HK-2 (cell line): ENCODE results near the gene LBX1.
"Not testable (repeated sequence)": the region's sequence is repeated elsewhere in the genome, so short reads cannot be mapped to it uniquely, and the experiment has no call there.

ENCODE experiments used
- DNase-seq: peaks from one replicate; pipeline ENCODE4 v3.0.0-alpha.2; 2018; ENCODE audit not compliant: unreplicated experiment

The LBX1 gene

GRCh38 chr10:101202667-101203066 is 26.6 kb downstream of the LBX1 start:
- not testable (repeated sequence) for DNase-seq

- not testable (repeated sequence) for DNase-seq
Measured at GRCh38 chr10:101198326-101198977, 30.8 kb downstream of the LBX1 start.

- no peak for DNase-seq
Measured at GRCh38 chr10:101195921-101196320, 33.3 kb downstream of the LBX1 start.

- DNase-seq: no peak
Measured at GRCh38 chr10:101189461-101190401, 39.5 kb downstream of the LBX1 start.

GRCh38 chr10:101188942-101189341 is 40.3 kb downstream of the LBX1 start:
- no peak for DNase-seq

GRCh38 chr10:101183458-101184183 is 45.6 kb downstream of the LBX1 start:
- no peak for DNase-seq

GRCh38 chr10:101182936-101183335 is 46.3 kb downstream of the LBX1 start:
- DNase-seq: no peak
